K562 (cell line): Measurements from ENCODE around the gene FRMD4B. TPM values are rescaled to one million over a fixed set of nuclear protein-coding genes. Genes with fewer than 3 reads are reported as not detected.

Experiments
- ATAC-seq: fragments of 200-7000 bp; cut with Tn5 transposase; 3 replicates; pipeline ENCODE4 v1.9.1; 2020; ENCODE audit warnings: moderate library complexity
- BruUV-seq: library from RNA; stranded (reverse); fragments of 400-500 nt; replicated peaks from 2 replicates; lab custom pipeline; 2021; lab: Mats Ljungman, UMichigan
- CTCF ChIA-PET: fragments of 300-600 bp; formaldehyde crosslinking; extraction: SDS; loops from one replicate; lab custom pipeline; 2021; ENCODE audit warnings: low intra/inter-chr PET ratio; lab: Yijun Ruan, JAX
- POLR2A ChIA-PET: fragments of 300-600, 350-650 bp; sonication (Branson Sonifier 250); formaldehyde crosslinking; extraction: SDS; loops from one replicate; lab custom pipeline; 2021; ENCODE audit warnings: antibody characterized with exemption, inconsistent platforms; lab: Yijun Ruan, JAX
- DNase-seq, 4 experiments: peaks; one replicate each; pipeline versions ENCODE4 v3.0.0 to v3.0.0-alpha.2; 2011 to 2018; ENCODE audit warnings: low spot score in 3 of 4, mixed read lengths in 3 of 4; ENCODE audit errors: extremely low read depth in 1 of 4
- FAIRE-seq: peaks from 2 replicates; lab custom pipeline; 2011; peaks lifted over from hg19 to GRCh38; lab: Jason Lieb, UNC
- H2AFZ ChIP-seq: 2 replicates; pipeline ENCODE4 v1.6.0; 2011; ENCODE audit warnings: low read depth, low read length, control low read depth, inconsistent platforms
- H3K27ac ChIP-seq: fragments of 200-600 bp; 3 replicates; pipeline ENCODE4 v1.8.0; 2011; ENCODE audit warnings: low read depth, mild to moderate bottlenecking, control low read depth, inconsistent platforms, low read length, moderate library complexity, mixed read lengths; ENCODE audit errors: extremely low read depth
- H3K27me3 ChIP-seq, 2 experiments: fragments of 300-600 bp in 1 of 2; 2 replicates in 1 of 2; 3 replicates in 1 of 2; pipeline versions ENCODE4 v1.6.0 to v1.8.0; 2011; ENCODE audit warnings: inconsistent platforms in 2 of 2, low read length in 2 of 2, mild to moderate bottlenecking in 1 of 2, mixed read lengths in 1 of 2, moderate library complexity in 1 of 2; ENCODE audit not compliant: control insufficient read depth in 2 of 2, insufficient read depth in 2 of 2
- H3K36me3 ChIP-seq: fragments of 300-600 bp; 3 replicates; pipeline ENCODE4 v1.8.0; 2011; ENCODE audit warnings: mild to moderate bottlenecking, low read length, inconsistent platforms; ENCODE audit not compliant: control insufficient read depth, insufficient read depth
- H3K4me1 ChIP-seq, 2 experiments: fragments of 200-600 bp in 1 of 2; replicated peaks in 1 of 2; 2 replicates in 1 of 2; 3 replicates in 1 of 2; pipeline versions ENCODE4 v1.5.1 to v1.8.0; 2011; ENCODE audit warnings: inconsistent platforms in 2 of 2, low read length in 2 of 2, mild to moderate bottlenecking in 1 of 2, mixed read lengths in 1 of 2, moderate library complexity in 1 of 2; ENCODE audit not compliant: control insufficient read depth in 2 of 2, insufficient read depth in 2 of 2
- H3K4me2 ChIP-seq: 2 replicates; pipeline ENCODE4 v1.6.1; 2011; ENCODE audit warnings: low read length, control low read depth, inconsistent platforms, mixed read lengths; ENCODE audit not compliant: insufficient read depth
- H3K4me3 ChIP-seq: fragments of 200-600 bp; sonication (generic), shearing (Covaris generic); 2 replicates; pipeline ENCODE4 v1.5.1; 2016; ENCODE audit warnings: control low read depth, inconsistent platforms
- H3K79me2 ChIP-seq: fragments of 200-600 bp; 3 replicates; pipeline ENCODE4 v1.8.0; 2011; ENCODE audit warnings: low read length, inconsistent platforms; ENCODE audit not compliant: control insufficient read depth, insufficient read depth
- H3K9ac ChIP-seq, 2 experiments: 2 replicates each; pipeline versions ENCODE4 v1.6.0 to v1.6.1; 2011; ENCODE audit warnings: low read depth in 2 of 2, low read length in 2 of 2, control low read depth in 1 of 2, inconsistent platforms in 1 of 2, mild to moderate bottlenecking in 1 of 2, mixed read lengths in 1 of 2; ENCODE audit not compliant: insufficient read depth in 1 of 2
- H3K9me1 ChIP-seq: one replicate; pipeline ENCODE4 v1.6.0; 2011; ENCODE audit warnings: inconsistent platforms, mild to moderate bottlenecking, low read length, moderate library complexity; ENCODE audit not compliant: control insufficient read depth, insufficient read depth
- H3K9me3 ChIP-seq: replicated peaks from 2 replicates; pipeline ENCODE4 v1.5.1; 2011; ENCODE audit warnings: low read depth, low read length, inconsistent platforms; ENCODE audit not compliant: control insufficient read depth, insufficient read depth
- H4K20me1 ChIP-seq: replicated peaks from 2 replicates; pipeline ENCODE4 v1.6.1; 2011; ENCODE audit warnings: low read length, inconsistent platforms, mixed read lengths; ENCODE audit not compliant: control insufficient read depth, insufficient read depth
- HDAC3 ChIP-seq: fragments of 450-650 bp; IDR thresholded peaks from 2 replicates; pipeline ENCODE4 v1.6.1; 2018; ENCODE audit warnings: borderline replicate concordance, mild to moderate bottlenecking, moderate library complexity; ENCODE audit not compliant: partially characterized antibody
- LCOR ChIP-seq: sonication (generic); formaldehyde crosslinking; IDR thresholded peaks from 2 replicates; pipeline ENCODE4 v1.8.0; 2022; ENCODE audit warnings: mild to moderate bottlenecking, missing genetic modification reagents
- NFRKB ChIP-seq: fragments of 450-650 bp; IDR thresholded peaks from 2 replicates; pipeline ENCODE4 v1.6.1; 2016; ENCODE audit warnings: low read depth
- PHF21A ChIP-seq: fragments of 450-650 bp; IDR thresholded peaks from 2 replicates; pipeline ENCODE4 v1.6.1; 2017; ENCODE audit warnings: low read depth, borderline replicate concordance
- SMARCE1 ChIP-seq: fragments of 450-650 bp; IDR thresholded peaks from 2 replicates; pipeline ENCODE4 v1.7.1; 2016; ENCODE audit warnings: mild to moderate bottlenecking
- STAT5A ChIP-seq: IDR thresholded peaks from 2 replicates; pipeline ENCODE4 v1.6.1; 2012; ENCODE audit warnings: low read length, inconsistent platforms, borderline replicate concordance
- YY1 ChIP-seq, 3 experiments: IDR thresholded peaks; 2 replicates each; pipeline ENCODE4 v1.6.1; 2011; ENCODE audit warnings: low read length in 2 of 3, mild to moderate bottlenecking in 2 of 3, moderate library complexity in 2 of 3, borderline replicate concordance in 1 of 3, control low read depth in 1 of 3, low read depth in 1 of 3; ENCODE audit not compliant: insufficient read depth in 3 of 3, insufficient replicate concordance in 2 of 3, control insufficient read depth in 1 of 3, insufficient read length in 1 of 3; ENCODE audit errors: extremely low read depth in 1 of 3
- ZZZ3 ChIP-seq: fragments of 450-650 bp; IDR thresholded peaks from 2 replicates; pipeline ENCODE4 v1.6.1; 2016; ENCODE audit warnings: antibody characterized with exemption, mild to moderate bottlenecking, moderate library complexity
- WGBS: fragments of 100-300 bp; shearing (Covaris generic); methylation state at CpG from one replicate; pipeline ENCODE4 v1.1.6; 2016; ENCODE audit warnings: low coverage, mixed read lengths; ENCODE audit not compliant: insufficient coverage; ENCODE audit errors: missing lambda C conversion rate; 5-methylcytosine and 5-hydroxymethylcytosine counted together
- in situ Hi-C: fragments of 300-500 bp; cut with MboI; formaldehyde crosslinking; loops from 4 replicates; pipeline ENCODE4 v1.15.0; 2018; ENCODE audit warnings: inconsistent platforms, mixed read lengths
- intact Hi-C: fragments of 100-400 bp; cut with micrococcal nuclease; formaldehyde crosslinking; loops from 2 replicates; pipeline ENCODE4 v1.14.2; 2022
- polyA plus RNA-seq, 8 experiments: library from polyadenylated mRNA; depleted of rRNA in 4 of 8; stranded (reverse) in 5 of 8; unstranded in 3 of 8; fragments of >200 nt; fragmentation: Nextera tagmentation in 2 of 8; fragmentation: Illumina TruSeq in 1 of 8; extraction: Ambion mirVana in 2 of 8; extraction: Trizol in 1 of 8; gene quantifications; 2 replicates each; pipeline versions ENCODE4 v1.2.1 to v1.2.3, GENCODE V29; 2011 to 2014; ENCODE audit warnings: inconsistent platforms in 1 of 8, missing spikeins in 1 of 8
- total RNA-seq, 7 experiments: library from RNA; depleted of rRNA in 6 of 7; stranded (reverse); fragments of >200 nt in 6 of 7; fragmentation: Illumina TruSeq in 2 of 7; extraction: Trizol in 2 of 7; gene quantifications; 2 replicates each; pipeline versions ENCODE4 v1.2.1 to v1.2.3, GENCODE V29; 2011 to 2021; ENCODE audit warnings: low replicate concordance in 1 of 7

Gene FRMD4B
- total and polyA plus RNA-seq, 9 of the 15 experiments (the other 6 are each of a cell fraction or from before 2014, with no cell fraction given): 0.03 to 0.09 (median 0.04) TPM; not detected in 3

DNA sequence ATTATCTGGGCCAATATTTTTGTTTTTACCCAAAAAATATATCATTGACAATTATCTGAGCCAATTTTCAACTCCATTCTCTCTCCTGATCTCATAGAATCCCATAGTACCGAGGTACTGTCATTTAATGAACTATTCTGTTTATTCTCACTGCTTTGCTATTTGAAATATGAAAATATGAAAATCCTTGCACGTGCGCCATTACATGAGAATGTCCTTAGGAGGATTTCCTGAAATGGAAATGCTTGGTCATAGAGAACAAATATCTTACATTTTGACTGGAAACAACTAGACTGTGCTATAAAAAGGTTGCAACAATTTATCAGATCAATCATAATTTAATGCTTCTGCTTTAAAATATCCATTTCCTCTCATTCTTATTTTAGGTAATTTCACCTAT lies 18.3 kb downstream of the FRMD4B start:
- Histone ChIP-seq H3K4me2 (no peak overlapping the region), H3K4me1 (no peaks in the 10 kb centered on the region), H3K9ac (no peak overlapping the region), H3K36me3 (no peaks in the 10 kb centered on the region), H3K9me1 (no peaks in the 10 kb centered on the region), H3K27me3 (peaks cover 0 to 18% of the 10 kb centered on the region in 2 experiments; a peak in 3 of 5 replicates), H3K27ac (no peak overlapping the region), H3K79me2 (no peaks in the 10 kb centered on the region), H2AFZ (no peak overlapping the region), H3K4me3 (no peak overlapping the region), H4K20me1 (no peaks in the 10 kb centered on the region), H3K9me3 (no peaks in the 10 kb centered on the region)
- in situ Hi-C loops (no loop called here), intact Hi-C loops (no loop called here)
- ChIA-PET CTCF (no interaction called here), POLR2A (no interaction called here)
- FAIRE-seq: no peak
- 0% methylated on average over 3 of the region's 3 CpGs for WGBS
- no peak for DNase-seq
- BruUV-seq: no TSS peak
- ATAC-seq: no peak
- TF ChIP-seq LCOR (no peak), SMARCE1 (no peak), HDAC3 (no peak), PHF21A (no peak), ZZZ3 (no peak), NFRKB (no peak), YY1 (IDR thresholded peaks at IDR 0.05; ENCODE audit: borderline replicate concordance in 1 of 3, control insufficient read depth in 1 of 3, extremely low read depth in 1 of 3, insufficient read depth in 3 of 3, insufficient read length in 1 of 3, insufficient replicate concordance in 2 of 3, low read depth in 1 of 3, low read length in 2 of 3) (no peak), STAT5A (no peak)
- TF ChIP-seq, all 486 proteins: peak for 0
